ENCODE measurements around the gene MTFR1L. TPM values are rescaled to one million over a fixed set of nuclear protein-coding genes. Genes with fewer than 3 reads are reported as not detected.

Gene MTFR1L
- total RNA-seq, 4 donors from 2014 or later, result 73.2 to 125 (median 93.6) TPM

DNA sequence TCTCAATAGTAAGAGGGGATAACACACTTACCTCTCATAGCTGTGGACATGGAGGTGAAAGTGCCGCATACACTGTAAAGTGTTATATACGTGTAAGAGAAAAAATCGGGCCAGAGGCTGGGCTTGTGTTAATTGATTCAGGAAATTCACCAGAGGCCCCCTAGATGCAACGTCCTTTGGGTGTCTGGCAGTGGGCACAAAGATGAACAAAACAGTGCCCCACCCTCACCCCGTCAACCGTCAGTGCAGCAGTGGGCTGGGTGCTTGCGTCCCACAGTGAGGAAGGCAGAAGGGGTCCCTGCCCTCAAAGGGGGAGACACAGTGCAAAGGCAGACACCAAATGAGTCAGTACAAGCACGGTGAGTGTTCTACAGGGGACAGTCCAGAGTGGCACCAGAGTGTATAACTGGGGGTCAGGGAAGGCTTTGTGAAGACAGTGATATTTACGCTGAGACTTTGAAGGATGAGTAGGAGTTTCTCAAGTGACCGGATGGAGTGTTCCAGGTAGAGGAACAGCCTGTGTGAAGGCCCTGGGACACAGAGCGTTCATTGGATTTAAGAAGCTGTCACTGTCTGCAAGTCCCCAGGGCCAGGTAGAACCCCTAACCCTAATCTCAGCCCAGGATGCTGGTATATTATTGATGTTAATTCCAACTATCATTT, 6.6 kb upstream of the MTFR1L start:
- Histone ChIP-seq H3K4me1 (peaks cover under 1 to 9% (median 4%) of the 10 kb centered on the region in 4 donors), H3K27me3 (no peaks in the 10 kb centered on the region), H3K4me3 (no peak overlapping the region), H3K27ac (no peak overlapping the region), H3K9me3 (no peaks in the 10 kb centered on the region), H3K36me3 (no peaks in the 10 kb centered on the region)
- DNase-seq, result no peak
- TF ChIP-seq POLR2A (IDR thresholded peaks at IDR 0.05), result no peak
- TF ChIP-seq EP300 (IDR thresholded peaks at IDR 0.05; ENCODE audit: low read depth), result no peak
- TF ChIP-seq, protein P1, sequence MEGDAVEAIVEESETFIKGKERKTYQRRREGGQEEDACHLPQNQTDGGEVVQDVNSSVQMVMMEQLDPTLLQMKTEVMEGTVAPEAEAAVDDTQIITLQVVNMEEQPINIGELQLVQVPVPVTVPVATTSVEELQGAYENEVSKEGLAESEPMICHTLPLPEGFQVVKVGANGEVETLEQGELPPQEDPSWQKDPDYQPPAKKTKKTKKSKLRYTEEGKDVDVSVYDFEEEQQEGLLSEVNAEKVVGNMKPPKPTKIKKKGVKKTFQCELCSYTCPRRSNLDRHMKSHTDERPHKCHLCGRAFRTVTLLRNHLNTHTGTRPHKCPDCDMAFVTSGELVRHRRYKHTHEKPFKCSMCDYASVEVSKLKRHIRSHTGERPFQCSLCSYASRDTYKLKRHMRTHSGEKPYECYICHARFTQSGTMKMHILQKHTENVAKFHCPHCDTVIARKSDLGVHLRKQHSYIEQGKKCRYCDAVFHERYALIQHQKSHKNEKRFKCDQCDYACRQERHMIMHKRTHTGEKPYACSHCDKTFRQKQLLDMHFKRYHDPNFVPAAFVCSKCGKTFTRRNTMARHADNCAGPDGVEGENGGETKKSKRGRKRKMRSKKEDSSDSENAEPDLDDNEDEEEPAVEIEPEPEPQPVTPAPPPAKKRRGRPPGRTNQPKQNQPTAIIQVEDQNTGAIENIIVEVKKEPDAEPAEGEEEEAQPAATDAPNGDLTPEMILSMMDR (IDR thresholded peaks at IDR 0.05), result no peak
- TF ChIP-seq POLR2AphosphoS5 (IDR thresholded peaks at IDR 0.05), result no peak
- intact Hi-C loops (cut with DNase I; ENCODE audit: low total_unique reads), result no loop called here
- 75 to 82% methylated on average over 6 to 11 of the region's 11 CpGs for WGBS, 2 donors (ENCODE audit: low coverage in 1 of 2)
- in situ Hi-C loops (cut with MboI; ENCODE audit: low pct_ligation_motif_present in 1 of 4, low pct_unique_long_range_greater_than_20kb in 1 of 4, low sequenced_read_pairs in 3 of 4), result no loop called here

DNA sequence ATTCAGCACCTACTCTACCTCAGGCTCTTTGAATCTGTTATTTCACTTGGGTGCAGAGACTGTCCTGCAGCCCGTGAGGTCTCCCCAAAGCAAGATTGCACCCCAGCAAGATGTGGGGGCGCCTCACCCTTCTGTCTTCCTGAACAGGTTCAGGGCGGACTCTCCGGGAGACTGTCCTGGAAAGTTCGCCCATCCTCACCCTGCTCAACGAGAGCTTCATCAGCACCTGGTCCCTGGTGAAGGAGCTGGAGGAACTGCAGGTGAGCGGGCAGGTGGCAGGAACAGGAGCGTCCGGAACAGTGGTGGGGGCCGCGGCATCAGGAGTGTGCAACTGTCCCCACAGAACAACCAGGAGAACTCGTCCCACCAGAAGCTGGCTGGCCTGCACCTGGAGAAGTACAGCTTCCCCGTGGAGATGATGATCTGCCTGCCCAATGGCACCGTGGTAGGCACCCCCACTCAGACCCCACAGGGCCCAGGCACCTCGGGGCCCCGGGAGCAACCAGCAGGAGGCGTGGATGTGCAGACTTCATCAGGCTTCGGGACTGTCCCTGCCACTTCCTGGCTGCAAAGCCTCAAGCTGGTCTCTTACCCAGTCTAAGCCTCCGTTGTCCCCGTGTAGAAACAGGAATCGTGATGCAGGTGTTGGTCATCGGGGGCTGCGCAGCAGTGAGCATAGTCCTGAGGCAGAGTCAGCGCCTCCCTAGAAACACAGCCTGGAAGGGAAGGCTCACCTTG, 5.9 kb upstream of the MTFR1L start:
- WGBS, 2 donors (ENCODE audit: low coverage in 1 of 2), result 83 to 100% methylated on average over 1 to 24 of the region's 24 CpGs
- Histone ChIP-seq H3K36me3 (no peaks in the 10 kb centered on the region), H3K27me3 (no peaks in the 10 kb centered on the region), H3K4me1 (peaks cover 6 to 16% (median 10%) of the 10 kb centered on the region in 4 donors), H3K27ac (no peak overlapping the region), H3K9me3 (no peaks in the 10 kb centered on the region), H3K4me3 (no peak overlapping the region)
- in situ Hi-C loops (cut with MboI; ENCODE audit: low pct_ligation_motif_present in 1 of 4, low pct_unique_long_range_greater_than_20kb in 1 of 4, low sequenced_read_pairs in 3 of 4) (no loop called here), intact Hi-C loops (cut with DNase I; ENCODE audit: low total_unique reads) (loop anchor here (1.0 kb wide), 1 partner anchor 29 kb away; no protein-coding TSS in a partner anchor)
- TF ChIP-seq, protein P1 (IDR thresholded peaks at IDR 0.05), result no peak
- TF ChIP-seq POLR2AphosphoS5 (IDR thresholded peaks at IDR 0.05) (no peak), EP300 (IDR thresholded peaks at IDR 0.05; ENCODE audit: low read depth) (no peak), POLR2A (IDR thresholded peaks at IDR 0.05) (no peak)
- no peak for DNase-seq

DNA sequence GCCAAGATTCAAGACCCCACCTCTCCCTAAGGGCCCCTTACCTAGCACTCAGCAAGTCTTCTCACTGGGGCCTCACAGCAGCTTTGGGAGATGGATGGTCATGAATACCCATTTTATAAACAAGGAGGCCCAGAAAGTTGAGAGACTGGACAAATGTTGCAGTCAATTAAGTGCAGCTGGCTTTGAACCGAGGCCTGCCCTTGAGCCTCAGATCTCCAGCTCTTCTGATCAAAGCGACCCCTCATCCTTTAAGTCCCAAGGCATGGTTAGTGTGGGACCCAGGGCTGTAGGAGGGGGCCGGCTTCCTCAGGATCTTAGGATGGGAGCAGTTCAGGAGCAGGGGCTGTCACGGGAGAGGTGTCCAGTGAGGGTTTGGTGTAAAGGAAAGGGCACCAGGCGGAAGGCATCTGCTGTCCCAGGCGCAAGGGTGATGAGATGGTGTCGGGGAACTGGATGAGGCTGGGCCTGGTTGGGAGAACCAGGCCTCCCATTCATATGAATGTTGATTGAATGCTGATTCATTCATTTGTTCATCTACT, 5.1 kb upstream of the MTFR1L start:
- Histone ChIP-seq H3K9me3 (no peaks in the 10 kb centered on the region), H3K27me3 (no peaks in the 10 kb centered on the region), H3K4me1 (peaks cover 8 to 19% (median 15%) of the 10 kb centered on the region in 4 donors), H3K4me3 (no peak overlapping the region), H3K36me3 (no peaks in the 10 kb centered on the region), H3K27ac (no peak overlapping the region)
- no peak for DNase-seq
- TF ChIP-seq POLR2A (IDR thresholded peaks at IDR 0.05) (no peak), POLR2AphosphoS5 (IDR thresholded peaks at IDR 0.05) (no peak), EP300 (IDR thresholded peaks at IDR 0.05; ENCODE audit: low read depth) (no peak)
- TF ChIP-seq, protein P1 (IDR thresholded peaks at IDR 0.05), result no peak
- in situ Hi-C loops (cut with MboI; ENCODE audit: low pct_ligation_motif_present in 1 of 4, low pct_unique_long_range_greater_than_20kb in 1 of 4, low sequenced_read_pairs in 3 of 4), result no loop called here
- intact Hi-C loops (cut with DNase I; ENCODE audit: low total_unique reads), result loop anchor here (1.0 kb wide), 1 partner anchor 29 kb away; no protein-coding TSS in a partner anchor
- 93 to 100% methylated on average over 1 to 7 of the region's 7 CpGs for WGBS, 2 donors (ENCODE audit: low coverage in 1 of 2)

Data from transverse colon (tissue), 4 donors.